MM.1S (cell line): ENCODE data around the gene MFAP1.

ENCODE experiments used
- DNase-seq: peaks from one replicate; pipeline ENCODE4 v3.0.0-alpha.2; 2015
- H2AFZ ChIP-seq: fragments of 300-600 bp; sonication (generic); 2 replicates; pipeline ENCODE4 v1.6.0; 2016; ENCODE audit warnings: antibody characterized with exemption, low read length
- H3F3A ChIP-seq: fragments of 300-600 bp; sonication (generic); 2 replicates; pipeline ENCODE4 v1.6.1; 2016; ENCODE audit warnings: mild to moderate bottlenecking, antibody characterized with exemption, low read length, moderate library complexity, mixed read lengths; ENCODE audit not compliant: insufficient read depth
- H3K27ac ChIP-seq: fragments of 300-600 bp; sonication (generic); 2 replicates; pipeline ENCODE4 v1.5.1; 2016; ENCODE audit warnings: mild to moderate bottlenecking, low read length
- H3K27me3 ChIP-seq: fragments of 300-600 bp; sonication (generic); replicated peaks from 2 replicates; pipeline ENCODE4 v1.6.0; 2016; ENCODE audit warnings: low read length; ENCODE audit not compliant: insufficient read depth
- H3K36me3 ChIP-seq: fragments of 300-600 bp; sonication (generic); replicated peaks from 2 replicates; pipeline ENCODE4 v1.6.1; 2016; ENCODE audit warnings: mild to moderate bottlenecking, low read length, mixed read lengths; ENCODE audit not compliant: insufficient read depth
- H3K4me1 ChIP-seq: fragments of 300-600 bp; sonication (generic); 2 replicates; pipeline ENCODE4 v1.6.1; 2016; ENCODE audit warnings: low read length, mixed read lengths
- H3K4me2 ChIP-seq: fragments of 300-600 bp; sonication (generic); 2 replicates; pipeline ENCODE4 v1.6.0; 2016; ENCODE audit warnings: low read depth, low read length
- H3K4me3 ChIP-seq: fragments of 300-600 bp; sonication (generic); 2 replicates; pipeline ENCODE4 v1.5.1; 2016; ENCODE audit warnings: low read length, mixed read lengths
- H3K79me2 ChIP-seq: fragments of 300-600 bp; sonication (generic); 2 replicates; pipeline ENCODE4 v1.6.1; 2016; ENCODE audit warnings: mixed run types, low read length, mixed read lengths
- H3K9ac ChIP-seq: fragments of 300-600 bp; sonication (generic); 2 replicates; pipeline ENCODE4 v1.6.1; 2016; ENCODE audit warnings: low read length, mixed read lengths
- H3K9me2 ChIP-seq: fragments of 300-600 bp; sonication (generic); replicated peaks from 2 replicates; pipeline ENCODE4 v1.6.1; 2016; ENCODE audit warnings: mild to moderate bottlenecking, low read length, mixed read lengths; ENCODE audit not compliant: insufficient read depth
- H3K9me3 ChIP-seq: fragments of 300-600 bp; sonication (generic); replicated peaks from 2 replicates; pipeline ENCODE4 v1.6.1; 2016; ENCODE audit warnings: mild to moderate bottlenecking, low read length, mixed read lengths; ENCODE audit not compliant: insufficient read depth
- H4K20me1 ChIP-seq: fragments of 300-600 bp; sonication (generic); 2 replicates; pipeline ENCODE4 v1.6.1; 2016; ENCODE audit warnings: mild to moderate bottlenecking, low read length, moderate library complexity, mixed read lengths; ENCODE audit not compliant: insufficient read depth
- EZH2 ChIP-seq: fragments of 300-600 bp; sonication (generic); optimal IDR thresholded peaks from 2 replicates; pipeline ENCODE3; 2017; ENCODE audit warnings: low read depth, mild to moderate bottlenecking, antibody characterized with exemption, low read length, mixed read lengths
- EZH2phosphoT487 ChIP-seq: fragments of 300-600 bp; sonication (generic); IDR thresholded peaks from 2 replicates; pipeline ENCODE4 v1.6.1; 2018; ENCODE audit warnings: antibody characterized with exemption, low read length
- TF ChIP-seq, protein P1 (sequence below): fragments of 300-600 bp; sonication (generic); IDR thresholded peaks from 2 replicates; pipeline ENCODE4 v1.5.1; 2016; ENCODE audit warnings: antibody characterized with exemption, low read length, mixed read lengths

MFAP1 gene

DNA sequence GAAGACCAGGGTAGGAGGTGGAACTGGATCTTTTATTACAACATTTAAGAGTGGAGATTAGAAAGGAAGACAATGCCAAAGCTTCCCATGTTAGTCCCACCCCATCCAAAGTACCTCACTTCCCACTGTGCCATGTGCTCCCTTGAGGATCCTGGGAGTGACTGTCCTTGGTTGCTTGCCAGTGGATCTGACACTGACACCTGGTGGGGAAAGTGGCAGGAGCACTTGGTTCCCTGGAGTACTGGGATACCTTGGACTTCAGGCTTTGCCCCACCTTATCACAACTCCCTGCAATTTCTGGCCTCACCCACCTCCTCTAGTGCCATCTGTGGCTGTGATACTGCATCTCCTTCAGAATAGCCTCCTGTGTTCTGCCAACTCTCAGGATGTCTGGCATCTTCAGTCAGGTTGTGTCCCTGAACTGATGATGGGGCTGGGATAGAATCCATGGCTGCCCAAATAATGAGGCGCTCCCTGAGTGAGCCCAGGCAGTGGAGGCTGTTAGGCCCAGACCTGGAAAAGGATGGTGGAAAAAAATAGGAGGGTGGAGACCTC is 49.0 kb downstream of the MFAP1 start:
- no peak for DNase-seq
- Histone ChIP-seq H3K9me3 (no peaks in the 10 kb centered on the region), H3F3A (peaks cover 16% of the 10 kb centered on the region; the same call in 1 of the 2 replicates), H3K9me2 (no peaks in the 10 kb centered on the region), H3K27me3 (peaks cover 21% of the 10 kb centered on the region), H3K4me2 (no peak overlapping the region), H3K27ac (no peak overlapping the region), H3K4me3 (no peak overlapping the region), H3K9ac (no peak overlapping the region), H3K4me1 (peaks cover 3% of the 10 kb centered on the region; the same call in 1 of the 2 replicates), H2AFZ (no peak overlapping the region), H4K20me1 (no peaks in the 10 kb centered on the region; the same call in 1 of the 2 replicates), H3K79me2 (no peaks in the 10 kb centered on the region), H3K36me3 (peaks cover 9% of the 10 kb centered on the region)
- no peak for TF ChIP-seq EZH2
- no peak for TF ChIP-seq EZH2phosphoT487
- TF ChIP-seq, protein P1, sequence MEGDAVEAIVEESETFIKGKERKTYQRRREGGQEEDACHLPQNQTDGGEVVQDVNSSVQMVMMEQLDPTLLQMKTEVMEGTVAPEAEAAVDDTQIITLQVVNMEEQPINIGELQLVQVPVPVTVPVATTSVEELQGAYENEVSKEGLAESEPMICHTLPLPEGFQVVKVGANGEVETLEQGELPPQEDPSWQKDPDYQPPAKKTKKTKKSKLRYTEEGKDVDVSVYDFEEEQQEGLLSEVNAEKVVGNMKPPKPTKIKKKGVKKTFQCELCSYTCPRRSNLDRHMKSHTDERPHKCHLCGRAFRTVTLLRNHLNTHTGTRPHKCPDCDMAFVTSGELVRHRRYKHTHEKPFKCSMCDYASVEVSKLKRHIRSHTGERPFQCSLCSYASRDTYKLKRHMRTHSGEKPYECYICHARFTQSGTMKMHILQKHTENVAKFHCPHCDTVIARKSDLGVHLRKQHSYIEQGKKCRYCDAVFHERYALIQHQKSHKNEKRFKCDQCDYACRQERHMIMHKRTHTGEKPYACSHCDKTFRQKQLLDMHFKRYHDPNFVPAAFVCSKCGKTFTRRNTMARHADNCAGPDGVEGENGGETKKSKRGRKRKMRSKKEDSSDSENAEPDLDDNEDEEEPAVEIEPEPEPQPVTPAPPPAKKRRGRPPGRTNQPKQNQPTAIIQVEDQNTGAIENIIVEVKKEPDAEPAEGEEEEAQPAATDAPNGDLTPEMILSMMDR = peak; percentile 17; the same call in 1 of the 2 replicates

DNA sequence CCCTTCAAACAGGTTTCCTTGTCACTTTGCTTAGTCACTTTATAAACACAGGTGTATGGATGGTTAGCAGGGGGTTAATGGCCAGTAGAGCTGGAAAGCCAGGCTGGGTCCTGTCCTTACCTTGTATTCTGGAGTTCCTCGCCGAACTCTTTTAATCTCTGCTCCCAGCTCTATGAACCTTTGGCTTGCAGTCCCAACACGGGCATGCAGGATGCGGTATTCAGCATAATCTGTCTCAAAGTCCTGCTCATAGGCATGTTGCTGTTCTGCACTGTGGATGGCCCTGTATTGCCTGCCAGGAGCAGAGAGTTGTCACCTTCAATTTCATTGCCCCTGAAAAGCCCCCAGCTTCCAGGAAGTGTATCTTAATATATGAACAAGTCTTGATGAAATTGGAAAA is 50.4 kb downstream of the MFAP1 start:
- H3K4me1 ChIP-seq = peaks cover 3% of the 10 kb centered on the region; the same call in 1 of the 2 replicates
- no peak overlapping the region for H3K4me2 ChIP-seq
- no peak for TF ChIP-seq EZH2
- TF ChIP-seq EZH2phosphoT487 = no peak
- TF ChIP-seq, protein P1 = no peak
- H3K4me3 ChIP-seq = no peak overlapping the region
- H3K9me2 ChIP-seq = no peaks in the 10 kb centered on the region
- no peaks in the 10 kb centered on the region for H3K79me2 ChIP-seq
- no peak overlapping the region for H3K9ac ChIP-seq
- peaks cover 9% of the 10 kb centered on the region for H3K27me3 ChIP-seq
- no peaks in the 10 kb centered on the region; the same call in 1 of the 2 replicates for H4K20me1 ChIP-seq
- H3K27ac ChIP-seq = no peak overlapping the region
- no peak for DNase-seq
- peaks cover 12% of the 10 kb centered on the region for H3K36me3 ChIP-seq
- peaks cover 16% of the 10 kb centered on the region; the same call in 1 of the 2 replicates for H3F3A ChIP-seq
- no peaks in the 10 kb centered on the region for H3K9me3 ChIP-seq
- no peak overlapping the region for H2AFZ ChIP-seq

- no peaks in the 10 kb centered on the region; the same call in 1 of the 2 replicates for H4K20me1 ChIP-seq
- peaks cover 16% of the 10 kb centered on the region; the same call in 1 of the 2 replicates for H3F3A ChIP-seq
- DNase-seq = no peak
- peaks cover 12% of the 10 kb centered on the region for H3K36me3 ChIP-seq
- H3K9ac ChIP-seq = no peak overlapping the region
- no peaks in the 10 kb centered on the region for H3K79me2 ChIP-seq
- no peaks in the 10 kb centered on the region for H3K9me3 ChIP-seq
- peaks cover 2% of the 10 kb centered on the region; the same call in 1 of the 2 replicates for H3K4me1 ChIP-seq
- no peaks in the 10 kb centered on the region for H3K9me2 ChIP-seq
- H2AFZ ChIP-seq = no peak overlapping the region
- H3K27me3 ChIP-seq = no peaks in the 10 kb centered on the region
- H3K4me3 ChIP-seq = no peak overlapping the region
- no peak overlapping the region for H3K27ac ChIP-seq
- TF ChIP-seq EZH2phosphoT487 = no peak
- TF ChIP-seq EZH2 = no peak
- TF ChIP-seq, protein P1 = no peak
- no peak overlapping the region for H3K4me2 ChIP-seq
Measured at GRCh38 chr15:43772624-43773023, 51.9 kb downstream of the MFAP1 start.
